ENCODE results near the gene RHOBTB1.
A peak's percentile ranks its signal among the peaks of the same experiment; 100 is the strongest.

RHOBTB1 gene

DNA sequence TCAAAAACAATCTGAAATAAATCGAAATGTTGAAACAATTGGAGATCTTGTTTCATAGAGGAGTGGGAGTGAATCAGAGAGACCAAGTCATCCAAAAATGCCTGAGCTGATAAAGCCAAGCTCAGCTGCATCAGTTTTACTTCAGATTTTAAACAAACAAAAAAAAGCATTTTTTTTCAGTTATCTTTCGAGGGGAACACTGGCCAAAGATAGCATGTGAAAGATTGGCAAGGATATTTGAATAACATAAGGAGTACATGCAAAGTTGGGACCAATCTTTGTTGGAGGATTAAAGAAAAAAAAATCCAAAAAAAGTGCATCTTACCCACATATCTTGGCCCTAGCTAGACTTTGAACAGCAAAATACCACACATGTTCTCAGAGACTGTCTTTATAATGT lies 47.2 kb downstream of the RHOBTB1 start:
- TF ChIP-seq, protein P1, sequence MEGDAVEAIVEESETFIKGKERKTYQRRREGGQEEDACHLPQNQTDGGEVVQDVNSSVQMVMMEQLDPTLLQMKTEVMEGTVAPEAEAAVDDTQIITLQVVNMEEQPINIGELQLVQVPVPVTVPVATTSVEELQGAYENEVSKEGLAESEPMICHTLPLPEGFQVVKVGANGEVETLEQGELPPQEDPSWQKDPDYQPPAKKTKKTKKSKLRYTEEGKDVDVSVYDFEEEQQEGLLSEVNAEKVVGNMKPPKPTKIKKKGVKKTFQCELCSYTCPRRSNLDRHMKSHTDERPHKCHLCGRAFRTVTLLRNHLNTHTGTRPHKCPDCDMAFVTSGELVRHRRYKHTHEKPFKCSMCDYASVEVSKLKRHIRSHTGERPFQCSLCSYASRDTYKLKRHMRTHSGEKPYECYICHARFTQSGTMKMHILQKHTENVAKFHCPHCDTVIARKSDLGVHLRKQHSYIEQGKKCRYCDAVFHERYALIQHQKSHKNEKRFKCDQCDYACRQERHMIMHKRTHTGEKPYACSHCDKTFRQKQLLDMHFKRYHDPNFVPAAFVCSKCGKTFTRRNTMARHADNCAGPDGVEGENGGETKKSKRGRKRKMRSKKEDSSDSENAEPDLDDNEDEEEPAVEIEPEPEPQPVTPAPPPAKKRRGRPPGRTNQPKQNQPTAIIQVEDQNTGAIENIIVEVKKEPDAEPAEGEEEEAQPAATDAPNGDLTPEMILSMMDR (IDR thresholded peaks at IDR 0.05): no peak
- TF ChIP-seq ZFX (IDR thresholded peaks at IDR 0.05; ENCODE audit: borderline replicate concordance): no peak
- H3K27ac ChIP-seq: no peak overlapping the region

DNA sequence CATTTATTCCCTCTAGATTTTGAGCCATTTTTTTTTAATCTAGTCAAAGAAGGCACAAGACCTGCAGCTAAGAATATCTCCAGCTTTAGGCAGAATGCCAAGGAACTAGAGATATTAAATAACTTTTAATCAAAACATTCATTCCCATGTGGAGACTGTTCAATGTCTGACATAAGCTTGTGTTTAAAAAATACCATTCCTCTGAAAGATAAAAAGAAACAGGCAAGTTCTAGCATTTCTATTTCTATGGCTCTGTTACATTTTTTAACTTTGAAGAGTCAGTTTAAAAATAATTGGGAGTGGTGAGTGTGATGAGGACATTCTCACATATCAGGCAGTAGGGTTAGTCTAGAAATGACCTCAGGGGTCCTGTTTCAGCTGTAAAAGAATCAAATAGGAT lies 48.0 kb downstream of the RHOBTB1 start:
- H3K27ac ChIP-seq: no peak overlapping the region
- TF ChIP-seq ZFX (IDR thresholded peaks at IDR 0.05; ENCODE audit: borderline replicate concordance): no peak
- TF ChIP-seq, protein P1 (IDR thresholded peaks at IDR 0.05): no peak

DNA sequence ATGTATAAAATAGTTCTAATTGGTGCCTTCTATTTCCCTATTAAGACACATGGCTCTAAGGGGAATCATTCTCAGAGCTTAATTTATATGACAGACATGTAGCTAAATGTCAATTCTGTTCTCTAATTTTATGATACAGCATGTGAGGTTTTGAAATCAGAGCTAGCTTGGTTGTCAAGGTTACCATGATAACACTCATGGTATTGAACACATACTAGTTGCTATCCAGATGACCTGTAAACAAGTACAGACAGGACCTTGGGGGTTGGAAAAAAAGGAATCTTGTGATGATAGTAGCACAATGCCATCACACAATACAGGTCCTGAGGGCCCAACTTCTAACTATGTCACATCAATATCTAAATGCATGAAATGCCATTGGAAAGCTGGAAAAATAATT lies 49.2 kb downstream of the RHOBTB1 start:
- TF ChIP-seq, protein P1 (IDR thresholded peaks at IDR 0.05): no peak
- TF ChIP-seq ZFX (IDR thresholded peaks at IDR 0.05; ENCODE audit: borderline replicate concordance): no peak

DNA sequence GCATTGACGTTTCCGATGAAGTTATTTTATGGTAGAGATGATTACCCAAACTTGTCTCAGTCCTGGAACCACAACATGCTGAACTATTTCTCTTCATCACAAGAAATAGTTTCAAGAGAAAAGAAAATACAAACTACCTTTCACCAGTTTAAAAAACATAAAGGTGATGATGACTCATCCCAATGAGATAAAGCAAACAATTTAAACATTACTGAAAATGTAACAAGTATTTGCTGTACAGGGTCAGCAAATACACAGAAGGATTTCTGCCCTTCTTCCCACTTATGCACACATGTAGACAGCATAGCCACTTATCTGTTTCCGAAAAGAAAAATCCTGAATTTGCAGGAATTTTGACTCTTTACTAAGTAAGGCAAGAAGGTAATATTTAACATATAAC lies 50.8 kb downstream of the RHOBTB1 start:
- no peak for TF ChIP-seq ZFX (IDR thresholded peaks at IDR 0.05; ENCODE audit: borderline replicate concordance)
- TF ChIP-seq, protein P1 (IDR thresholded peaks at IDR 0.05): no peak
- H3K27ac ChIP-seq: no peak overlapping the region

More for the DNA sequence above, 49.2 kb downstream of the RHOBTB1 start:
- no peak overlapping the region for H3K27ac ChIP-seq

DNA sequence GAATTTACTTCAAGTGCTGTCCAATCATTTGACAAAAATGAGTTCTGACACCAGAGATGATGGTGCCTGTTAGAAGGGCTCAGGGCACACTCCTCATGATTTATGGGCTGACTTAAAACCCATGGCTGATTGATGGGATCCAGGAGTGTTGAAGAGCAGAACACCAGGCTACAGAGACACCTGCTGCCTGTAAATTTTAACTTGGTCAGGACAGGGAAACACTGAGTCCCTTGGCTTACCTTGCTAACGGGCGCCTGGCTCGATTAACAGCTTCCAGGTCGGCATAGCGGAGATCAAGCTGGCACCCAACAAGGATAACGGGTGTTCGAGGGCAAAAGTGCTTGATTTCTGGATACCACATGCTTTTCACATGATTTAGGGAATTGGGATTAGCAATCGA lies 51.4 kb downstream of the RHOBTB1 start:
- no peak overlapping the region for H3K27ac ChIP-seq
- no peak for TF ChIP-seq ZFX (IDR thresholded peaks at IDR 0.05; ENCODE audit: borderline replicate concordance)

DNA sequence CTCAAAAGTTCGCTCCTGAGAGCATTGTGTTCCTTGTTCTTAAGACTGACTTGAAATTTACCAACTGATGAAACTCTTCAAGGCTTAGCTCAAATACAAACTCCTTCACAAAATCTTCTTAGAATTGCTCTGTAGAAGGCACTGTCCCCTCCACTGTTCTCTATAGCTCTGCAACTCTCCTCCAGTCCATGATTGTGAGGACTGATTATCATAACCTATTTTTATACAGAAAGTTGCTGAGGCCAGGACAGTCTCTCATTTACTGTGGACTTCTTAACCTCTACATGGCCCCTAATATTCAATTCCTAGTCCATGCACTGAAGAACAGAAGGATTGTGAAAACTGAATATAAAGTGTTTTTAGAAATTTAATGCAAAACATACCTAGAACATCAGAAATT lies 53.2 kb downstream of the RHOBTB1 start:
- TF ChIP-seq ZFX (IDR thresholded peaks at IDR 0.05; ENCODE audit: borderline replicate concordance): no peak
- TF ChIP-seq, protein P1 (IDR thresholded peaks at IDR 0.05): no peak
- H3K27ac ChIP-seq: no peak overlapping the region

DNA sequence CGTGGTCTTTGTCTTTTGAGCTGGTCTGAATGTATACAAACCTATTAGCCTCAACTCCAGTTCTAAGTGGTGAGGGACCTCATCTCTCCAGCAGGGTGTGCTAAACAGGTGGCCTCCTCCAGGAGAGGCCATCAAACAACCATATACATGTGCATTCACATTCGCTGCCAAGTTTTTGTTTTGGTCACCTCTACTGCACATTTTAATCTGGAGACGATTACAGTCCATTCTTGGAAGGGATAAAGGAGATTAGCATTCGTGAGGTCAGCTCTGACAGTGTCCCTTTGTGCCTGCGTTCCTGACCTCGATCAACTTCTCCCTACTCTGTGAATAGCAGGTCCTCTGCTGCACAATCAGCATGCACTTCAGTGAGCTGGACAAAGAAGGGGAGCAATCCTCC lies 60.8 kb downstream of the RHOBTB1 start:
- no peak overlapping the region for H3K27ac ChIP-seq
- TF ChIP-seq, protein P1 (IDR thresholded peaks at IDR 0.05): peak; percentile 74
- TF ChIP-seq ZFX (IDR thresholded peaks at IDR 0.05; ENCODE audit: borderline replicate concordance): no peak

DNA sequence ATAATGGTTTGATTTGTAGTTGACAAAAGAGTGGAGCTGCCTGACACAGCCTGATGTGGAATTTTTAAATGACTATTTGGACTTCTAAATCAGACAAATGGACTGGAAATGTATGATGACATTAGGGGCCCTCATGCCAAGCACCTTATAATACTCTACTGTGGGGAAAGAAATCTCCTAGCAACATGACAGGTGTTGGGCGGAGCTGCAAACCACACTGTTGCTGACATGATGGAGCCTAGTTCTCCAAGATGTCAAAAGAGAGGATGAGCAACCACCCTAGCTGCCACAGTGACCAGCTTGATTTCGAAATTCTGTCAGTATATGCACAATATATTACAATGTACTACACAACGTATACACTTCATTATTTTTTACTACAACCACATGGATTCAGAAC lies 65.8 kb downstream of the RHOBTB1 start:
- TF ChIP-seq, protein P1 (IDR thresholded peaks at IDR 0.05): no peak
- TF ChIP-seq ZFX (IDR thresholded peaks at IDR 0.05; ENCODE audit: borderline replicate concordance): no peak
- no peak overlapping the region for H3K27ac ChIP-seq

Data from 22Rv1 (cell line).